DND-41 (cell line): ENCODE data around the gene CASP9.
"Not testable (repeated sequence)": the region's sequence is repeated elsewhere in the genome, so short reads cannot be mapped to it uniquely, and the experiment has no call there.

Source experiments
- ATAC-seq: fragments of 200-7000 bp; cut with Tn5 transposase; 3 replicates; pipeline ENCODE4 v1.9.1; 2021; ENCODE audit warnings: low read depth; ENCODE audit not compliant: insufficient read depth
- DNase-seq: peaks from one replicate; pipeline ENCODE4 v3.0.0-alpha.2; 2020
- H2AFZ ChIP-seq: 2 replicates; pipeline ENCODE4 v1.6.0; 2012; ENCODE audit warnings: low read depth, low read length
- H3K27ac ChIP-seq: 2 replicates; pipeline ENCODE4 v1.5.1; 2012; ENCODE audit warnings: low read length, inconsistent platforms
- H3K27me3 ChIP-seq: fragments of 200-600 bp; sonication (generic); 2 replicates; pipeline ENCODE4 v1.6.0; 2012; ENCODE audit warnings: low read length, mild to moderate bottlenecking, inconsistent platforms; ENCODE audit not compliant: insufficient read depth, poor library complexity
- H3K36me3 ChIP-seq: 2 replicates; pipeline ENCODE4 v1.5.1; 2012; ENCODE audit warnings: low read length, inconsistent platforms; ENCODE audit not compliant: insufficient read depth
- H3K4me1 ChIP-seq: 2 replicates; pipeline ENCODE4 v1.5.1; 2012; ENCODE audit warnings: mild to moderate bottlenecking, low read length; ENCODE audit not compliant: insufficient read depth
- H3K4me2 ChIP-seq: 2 replicates; pipeline ENCODE4 v1.6.0; 2012; ENCODE audit warnings: mild to moderate bottlenecking, moderate library complexity, low read length, inconsistent platforms; ENCODE audit not compliant: insufficient read depth
- H3K4me3 ChIP-seq, 2 experiments: fragments of 200-600 bp in 1 of 2; shearing (Covaris generic) in 1 of 2; 2 replicates each; pipeline ENCODE4 v1.5.1; 2012 to 2016; ENCODE audit warnings: inconsistent platforms in 2 of 2, low read length in 2 of 2, mild to moderate bottlenecking in 2 of 2, low read depth in 1 of 2, moderate library complexity in 1 of 2
- H3K79me2 ChIP-seq: 2 replicates; pipeline ENCODE4 v1.6.0; 2012; ENCODE audit warnings: low read length, inconsistent platforms; ENCODE audit not compliant: insufficient read depth
- H3K9ac ChIP-seq: 2 replicates; pipeline ENCODE4 v1.6.0; 2012; ENCODE audit warnings: low read depth, mild to moderate bottlenecking, inconsistent platforms, low read length, moderate library complexity
- H3K9me3 ChIP-seq: 2 replicates; pipeline ENCODE4 v1.5.1; 2012; ENCODE audit warnings: low read length, moderate library complexity, mild to moderate bottlenecking, inconsistent platforms; ENCODE audit not compliant: insufficient read depth, severe bottlenecking
- H4K20me1 ChIP-seq: 2 replicates; pipeline ENCODE4 v1.6.0; 2012; ENCODE audit warnings: low read length; ENCODE audit not compliant: insufficient read depth
- CTCF ChIP-seq: IDR thresholded peaks from 2 replicates; pipeline ENCODE4 v1.5.1; 2012; ENCODE audit warnings: borderline replicate concordance, low read length, moderate library complexity, mild to moderate bottlenecking; ENCODE audit not compliant: poor library complexity, severe bottlenecking; ENCODE audit errors: extremely low read depth
- EZH2 ChIP-seq: IDR thresholded peaks from 3 replicates; pipeline ENCODE4 v1.6.1; 2012; ENCODE audit warnings: borderline replicate concordance, low read depth, mild to moderate bottlenecking, moderate library complexity, low read length, inconsistent platforms; ENCODE audit not compliant: severe bottlenecking

Gene CASP9

GRCh38 chr1:15492596-15492995 lies 31.4 kb downstream of the CASP9 start:
- H3K4me1 ChIP-seq, result no peaks in the 10 kb centered on the region
- H4K20me1 ChIP-seq, result no peaks in the 10 kb centered on the region
- H2AFZ ChIP-seq, result no peak overlapping the region
- TF ChIP-seq EZH2 (no peak), CTCF (no peak)
- ATAC-seq (no peak), DNase-seq (no peak)
- no peak overlapping the region for H3K4me3 ChIP-seq
- no peaks in the 10 kb centered on the region for H3K27me3 ChIP-seq
- no peaks in the 10 kb centered on the region for H3K79me2 ChIP-seq
- no peaks in the 10 kb centered on the region for H3K9me3 ChIP-seq
- no peaks in the 10 kb centered on the region for H3K36me3 ChIP-seq
- no peak overlapping the region for H3K4me2 ChIP-seq
- H3K27ac ChIP-seq, result no peak overlapping the region
- H3K9ac ChIP-seq, result no peak overlapping the region

- H2AFZ ChIP-seq, H3K36me3 ChIP-seq, H3K9me3 ChIP-seq, H3K4me2 ChIP-seq, H3K4me1 ChIP-seq, H3K9ac ChIP-seq, H3K27ac ChIP-seq, H3K79me2 ChIP-seq, H3K4me3 ChIP-seq, H4K20me1 ChIP-seq, H3K27me3 ChIP-seq: not testable (repeated sequence)
- DNase-seq (peak; percentile 15), ATAC-seq (peak; percentile 50; the same call in 1 of the 3 replicates)
Measured at GRCh38 chr1:15491010-15491409, 33.0 kb downstream of the CASP9 start.

DNA sequence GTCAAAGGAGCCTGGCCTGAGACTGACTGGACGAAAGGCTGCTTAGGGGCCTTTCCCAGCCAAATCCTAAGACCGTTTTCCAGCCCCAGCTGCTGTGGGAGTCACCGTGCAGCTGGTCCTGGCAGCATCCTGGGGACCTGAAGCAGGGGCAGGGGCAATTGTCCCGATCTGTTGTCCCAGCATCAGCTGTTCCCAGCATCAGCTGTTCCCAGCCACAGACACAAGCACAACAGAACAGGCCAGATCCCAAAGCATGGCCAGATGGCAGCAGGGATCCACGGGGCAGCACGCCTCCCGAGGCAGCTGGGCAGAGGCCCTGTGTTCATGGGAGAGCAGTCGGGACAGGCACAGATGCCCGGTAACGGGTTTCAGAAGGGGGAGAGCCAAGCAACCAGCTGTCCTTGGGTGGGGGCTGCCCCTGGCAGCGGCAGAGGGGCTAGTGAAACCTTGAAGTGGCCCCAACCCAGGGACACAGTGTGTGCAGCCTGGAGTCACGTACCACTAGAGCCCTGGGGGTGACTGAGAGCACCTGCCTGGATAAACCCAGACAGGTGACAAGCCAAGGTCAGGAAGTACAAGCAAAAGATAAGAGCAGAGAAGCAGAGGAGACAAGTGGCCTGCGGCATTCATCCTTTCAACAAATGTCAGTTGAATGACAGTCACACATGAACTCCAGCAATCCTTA lies 34.8 kb downstream of the CASP9 start:
- Histone ChIP-seq H3K79me2 (no peaks in the 10 kb centered on the region), H3K27ac (no peak overlapping the region), H3K36me3 (no peaks in the 10 kb centered on the region), H3K4me3 (no peak overlapping the region), H3K9me3 (no peaks in the 10 kb centered on the region), H3K4me1 (no peaks in the 10 kb centered on the region), H2AFZ (no peak overlapping the region), H4K20me1 (no peaks in the 10 kb centered on the region), H3K27me3 (no peaks in the 10 kb centered on the region), H3K9ac (no peak overlapping the region), H3K4me2 (no peak overlapping the region)
- DNase-seq, result no peak
- no peak for TF ChIP-seq EZH2
- no peak for TF ChIP-seq CTCF
- no peak for ATAC-seq

DNA sequence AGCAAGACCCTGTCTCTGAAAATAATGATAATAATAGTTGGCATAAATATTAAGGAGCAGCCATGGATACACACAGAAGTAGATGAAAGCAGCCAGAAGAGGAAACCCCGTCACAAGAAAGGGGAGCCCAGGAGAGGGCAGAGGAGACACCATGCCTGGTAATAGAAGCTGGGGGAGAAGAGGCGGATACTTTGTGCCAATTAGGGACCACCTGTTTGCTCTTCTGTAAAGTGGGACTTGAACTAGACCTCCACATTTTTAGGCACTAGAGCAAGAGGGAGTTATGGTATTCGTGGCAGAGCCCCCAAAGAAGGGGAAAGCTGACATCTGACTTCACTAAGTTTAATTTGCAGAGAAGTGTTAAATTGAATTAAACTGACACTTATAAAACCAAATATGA lies 35.6 kb downstream of the CASP9 start:
- Histone ChIP-seq H3K4me3 (no peak overlapping the region), H3K9me3 (no peaks in the 10 kb centered on the region), H3K4me2 (no peak overlapping the region), H2AFZ (no peak overlapping the region), H3K27me3 (no peaks in the 10 kb centered on the region), H3K4me1 (no peaks in the 10 kb centered on the region), H3K36me3 (no peaks in the 10 kb centered on the region), H4K20me1 (no peaks in the 10 kb centered on the region), H3K9ac (no peak overlapping the region), H3K79me2 (no peaks in the 10 kb centered on the region), H3K27ac (no peak overlapping the region)
- TF ChIP-seq EZH2 (no peak), CTCF (no peak)
- no peak for ATAC-seq
- DNase-seq, result no peak

DNA sequence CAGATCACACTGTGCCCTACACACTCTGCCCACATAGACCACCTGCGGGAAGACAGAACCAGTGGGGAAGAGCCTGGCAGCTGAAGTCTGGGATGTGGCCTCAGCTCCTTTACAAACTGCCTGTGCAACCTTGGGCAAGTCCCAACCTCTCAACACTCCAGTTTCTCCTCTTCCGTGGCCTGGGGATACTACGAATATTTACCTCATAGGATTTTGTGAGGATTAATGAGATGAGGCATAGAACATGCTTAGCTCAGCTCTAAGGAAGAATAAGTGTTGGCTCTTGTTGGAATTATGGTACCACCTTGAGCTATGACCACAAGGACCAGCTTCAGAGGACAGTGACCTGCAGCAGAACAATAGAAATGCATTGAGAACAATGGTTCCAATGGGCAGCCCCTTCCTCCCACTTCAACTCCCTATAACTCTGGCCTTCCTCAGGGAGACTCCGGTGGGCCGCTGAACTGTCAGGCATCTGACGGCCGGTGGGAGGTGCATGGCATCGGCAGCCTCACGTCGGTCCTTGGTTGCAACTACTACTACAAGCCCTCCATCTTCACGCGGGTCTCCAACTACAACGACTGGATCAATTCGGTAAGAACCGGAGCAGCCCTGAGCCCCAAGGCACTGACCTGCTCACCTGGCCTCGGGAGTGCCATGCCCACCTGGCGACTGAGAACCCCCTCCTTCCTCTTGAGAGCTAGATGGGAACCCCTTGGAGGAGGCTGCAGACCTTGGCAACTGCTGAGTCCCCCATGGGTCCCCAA lies 37.0 kb downstream of the CASP9 start:
- not testable (repeated sequence) for H4K20me1 ChIP-seq, H3K9me3 ChIP-seq, H3K4me2 ChIP-seq, H2AFZ ChIP-seq, H3K27ac ChIP-seq, H3K79me2 ChIP-seq, H3K9ac ChIP-seq, H3K36me3 ChIP-seq, H3K4me1 ChIP-seq, H3K27me3 ChIP-seq, DNase-seq, H3K4me3 ChIP-seq, ATAC-seq
